Stimulated activated CD8-positive, alpha-beta memory T cell treated with anti-CD3 and anti-CD28 coated beads, Interleukin-7, amount 100 ng/mL, for 48 hours (primary cell): Measurements from ENCODE around the gene IRS2.
"Not testable (repeated sequence)": the region's sequence is repeated elsewhere in the genome, so short reads cannot be mapped to it uniquely, and the experiment has no call there.

ENCODE experiments used
- DNase-seq, 2 donors: peaks; one replicate each; pipeline ENCODE4 v3.0.0-alpha.2; 2020; ENCODE audit warnings: low read depth in 1 of 2; ENCODE audit errors: extremely low read depth in 1 of 2

Gene IRS2

GRCh38 chr13:109737606-109738005 lies 48.8 kb downstream of the IRS2 start:
- DNase-seq, result no peak

GRCh38 chr13:109737046-109737573 lies 49.3 kb downstream of the IRS2 start:
- DNase-seq, result no peak

DNA sequence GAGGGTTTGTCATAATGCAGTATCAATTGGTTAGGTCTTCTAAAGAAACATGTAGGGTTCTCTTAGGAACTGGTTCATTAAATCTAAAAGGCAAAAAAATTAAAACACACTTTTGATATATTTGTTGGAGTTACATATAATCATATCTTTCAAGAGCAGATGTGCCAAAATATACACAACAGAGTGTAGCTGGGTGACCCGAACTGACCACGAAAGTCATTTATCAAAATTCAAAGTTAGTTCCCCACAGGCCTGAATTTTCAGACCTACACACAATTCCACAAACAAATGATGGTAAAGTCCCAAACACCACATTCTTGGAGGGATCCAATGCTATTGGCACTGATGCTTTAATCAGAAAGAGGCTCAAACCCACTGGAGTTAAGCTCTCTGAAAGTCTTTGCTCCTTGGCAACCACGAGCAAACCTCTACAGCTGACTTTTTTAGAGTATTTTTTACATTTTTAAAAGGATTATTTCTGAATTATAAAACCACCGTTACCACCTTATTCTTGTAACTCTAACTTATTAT lies 50.9 kb downstream of the IRS2 start:
- DNase-seq, result no peak

GRCh38 chr13:109734002-109734785 lies 52.2 kb downstream of the IRS2 start:
- DNase-seq, result no peak

GRCh38 chr13:109733550-109733949 lies 52.8 kb downstream of the IRS2 start:
- no peak for DNase-seq

DNA sequence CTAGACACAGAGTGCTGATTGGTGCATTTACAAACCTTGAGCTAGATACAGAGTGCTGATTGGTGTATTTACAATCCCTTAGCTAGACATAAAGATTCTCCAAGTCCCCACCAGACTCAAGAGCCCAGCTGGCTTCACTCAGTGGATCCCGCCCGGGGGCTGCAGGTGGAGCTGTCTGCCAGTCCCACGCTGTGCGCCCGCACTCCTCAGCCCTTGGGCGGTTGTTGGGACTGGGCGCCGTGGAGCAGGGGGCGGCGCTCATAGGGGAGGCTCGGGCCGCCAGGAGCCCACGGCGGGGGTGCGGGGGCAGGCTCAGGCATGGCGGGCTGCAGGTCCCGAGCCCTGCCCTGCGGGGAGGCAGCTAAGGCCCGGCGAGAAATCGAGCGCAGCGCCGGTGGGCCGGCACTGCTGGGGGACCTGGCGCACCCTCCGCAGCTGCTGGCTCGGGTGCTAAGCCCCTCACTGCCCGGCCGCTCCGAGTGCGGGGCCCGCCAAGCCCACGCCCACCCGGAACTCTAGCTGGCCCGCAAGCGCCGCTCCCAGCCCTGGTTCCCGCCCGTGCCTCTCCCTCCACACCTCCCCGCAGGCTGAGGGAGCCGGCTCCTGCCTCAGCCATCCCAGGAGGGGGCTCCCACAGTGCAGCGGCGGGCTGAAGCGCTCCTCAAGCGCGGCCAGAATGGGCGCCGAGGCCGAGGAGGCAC lies 53.8 kb downstream of the IRS2 start:
- DNase-seq, result not testable (repeated sequence)

DNA sequence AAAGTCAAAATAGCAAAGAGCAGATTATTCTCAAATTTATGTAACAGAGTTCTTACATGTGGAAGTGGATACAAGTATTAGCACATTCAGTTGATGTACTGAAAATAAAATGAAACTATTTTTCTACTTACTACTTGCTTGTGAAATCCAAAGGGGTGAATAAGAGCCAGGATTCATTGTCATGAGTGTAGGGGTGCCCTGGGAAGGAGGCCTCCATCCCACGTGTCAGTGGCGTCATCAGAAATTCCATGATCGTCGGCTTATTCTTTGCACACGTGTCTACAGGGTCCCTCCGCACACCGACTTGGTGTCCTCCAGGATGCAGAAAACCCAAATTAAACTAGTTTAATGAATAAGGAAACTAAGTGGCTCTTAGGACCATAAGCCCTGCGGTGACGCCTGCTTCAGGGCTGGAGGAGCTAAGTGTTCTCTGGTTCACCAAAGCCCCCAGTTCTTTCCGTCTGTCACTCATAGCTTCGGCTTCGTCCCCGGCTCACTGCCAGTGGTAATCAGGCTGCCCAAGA lies 55.5 kb downstream of the IRS2 start:
- no peak for DNase-seq

DNA sequence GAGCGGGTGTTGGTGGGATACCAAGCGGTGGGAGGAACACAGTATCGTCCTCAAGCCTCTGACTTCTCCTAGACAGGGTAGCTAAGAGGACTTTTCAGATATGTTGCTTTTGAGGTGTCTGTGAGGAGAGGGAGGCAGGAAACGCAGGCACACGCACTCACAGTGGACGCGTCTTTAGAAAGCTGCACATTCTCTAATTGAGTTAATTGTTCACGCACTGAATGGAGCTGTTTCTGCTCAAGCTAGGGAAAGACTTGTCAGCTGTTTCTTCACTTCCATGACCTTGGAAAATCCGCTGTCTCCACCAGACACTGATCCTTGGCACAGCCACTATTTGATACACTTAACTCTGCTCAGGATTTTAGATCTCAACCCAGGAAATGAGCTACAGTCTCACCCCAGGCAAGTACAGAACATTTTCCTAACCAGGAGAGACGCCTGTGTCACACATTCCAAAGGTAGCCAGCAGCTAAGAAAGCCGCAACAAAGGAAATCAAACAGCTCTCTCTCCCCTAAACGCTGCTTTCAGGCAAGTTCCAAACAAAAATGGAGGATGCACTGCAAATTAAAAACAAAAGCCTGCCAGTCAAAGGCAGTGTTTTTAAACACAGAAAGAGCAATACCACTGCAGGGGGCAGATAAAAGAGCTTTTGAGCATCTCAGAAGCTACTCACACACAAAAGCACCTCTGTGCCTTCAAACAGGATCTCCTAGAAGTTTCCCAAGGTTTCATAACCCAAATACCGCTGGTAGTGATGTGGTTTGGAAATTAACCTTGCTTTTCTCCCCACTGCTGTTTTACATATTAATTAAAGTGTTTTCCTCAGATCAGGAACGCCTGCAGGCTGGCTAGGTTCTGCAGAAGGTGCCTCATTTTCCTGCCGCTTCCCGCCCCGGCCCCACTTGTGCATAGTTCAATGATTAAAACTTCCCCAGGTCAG lies 57.3 kb downstream of the IRS2 start:
- no peak for DNase-seq

GRCh38 chr13:109728061-109728460 lies 58.3 kb downstream of the IRS2 start:
- no peak for DNase-seq

DNA sequence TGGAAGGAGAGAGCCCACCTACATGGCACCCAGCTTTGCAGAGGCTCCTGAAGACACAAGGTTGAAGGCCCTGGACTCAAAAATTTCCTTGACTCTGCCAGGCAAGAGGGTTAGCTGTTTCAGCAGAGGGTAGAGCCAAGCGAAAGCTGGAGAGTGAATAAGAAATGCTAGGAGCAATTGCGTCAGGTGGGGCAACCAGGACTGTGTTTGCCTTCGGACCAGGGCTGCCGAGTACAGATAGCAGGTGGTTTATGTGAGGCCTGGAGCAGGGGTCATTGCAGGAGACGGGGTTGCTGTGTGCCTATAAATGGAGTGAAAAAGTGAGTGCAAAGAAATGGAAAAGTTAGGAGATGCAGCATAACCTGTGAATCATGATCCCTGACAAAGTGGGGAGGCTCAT lies 59.1 kb downstream of the IRS2 start:
- DNase-seq, result no peak

DNA sequence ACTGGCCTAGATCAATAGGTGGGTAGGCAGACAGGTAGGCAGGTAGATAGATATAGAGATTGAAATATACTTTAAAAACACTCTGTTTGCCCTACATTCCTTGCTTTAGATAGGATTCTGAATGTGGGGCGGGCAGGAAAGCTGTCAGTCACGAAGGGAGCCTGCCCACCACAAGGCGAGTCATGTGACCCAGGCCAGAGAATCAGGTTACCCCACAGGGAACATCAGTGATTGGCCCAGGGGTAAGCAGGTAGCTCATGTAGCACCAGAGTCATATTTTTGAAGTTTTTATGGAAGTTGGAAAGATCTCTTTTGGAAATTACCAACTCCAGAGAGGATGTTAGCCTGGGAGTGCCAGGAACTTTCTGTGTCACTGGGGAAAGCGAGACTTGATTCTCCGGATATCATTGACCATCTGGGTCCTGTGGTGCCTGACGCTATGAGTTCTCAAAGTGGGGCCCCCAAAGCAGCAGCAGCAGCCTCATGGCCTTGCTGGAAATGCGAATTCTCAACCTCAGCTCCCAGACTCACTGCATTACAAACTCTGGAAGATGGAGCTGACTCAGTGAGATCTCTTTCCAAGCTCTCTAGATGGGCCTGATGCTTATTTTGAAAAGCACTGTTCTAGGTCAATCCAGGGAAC lies 60.3 kb downstream of the IRS2 start:
- no peak for DNase-seq

DNA sequence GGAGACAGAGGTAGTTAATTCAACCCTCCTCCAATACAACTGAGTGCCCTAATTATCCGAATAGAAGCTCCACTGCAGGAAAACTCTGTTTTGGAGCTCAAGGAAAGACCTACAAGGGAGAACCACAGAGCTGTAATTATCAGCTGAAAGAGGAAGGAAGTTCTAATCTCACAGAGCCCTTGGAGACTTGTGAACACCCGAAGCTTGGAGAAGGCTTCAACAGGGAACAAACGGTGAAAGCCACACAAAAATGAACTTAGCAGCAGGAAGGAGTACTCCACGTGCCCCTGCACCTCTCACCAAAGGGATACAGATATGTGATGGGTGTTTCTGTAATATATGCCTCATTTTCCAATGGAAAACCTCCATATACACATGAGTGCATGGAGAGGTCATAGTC lies 61.1 kb downstream of the IRS2 start:
- no peak for DNase-seq

GRCh38 chr13:109724603-109725002 lies 61.8 kb downstream of the IRS2 start:
- DNase-seq, result no peak

GRCh38 chr13:109723046-109723445 lies 63.3 kb downstream of the IRS2 start:
- no peak for DNase-seq

GRCh38 chr13:109722068-109722467 lies 64.3 kb downstream of the IRS2 start:
- no peak for DNase-seq

DNA sequence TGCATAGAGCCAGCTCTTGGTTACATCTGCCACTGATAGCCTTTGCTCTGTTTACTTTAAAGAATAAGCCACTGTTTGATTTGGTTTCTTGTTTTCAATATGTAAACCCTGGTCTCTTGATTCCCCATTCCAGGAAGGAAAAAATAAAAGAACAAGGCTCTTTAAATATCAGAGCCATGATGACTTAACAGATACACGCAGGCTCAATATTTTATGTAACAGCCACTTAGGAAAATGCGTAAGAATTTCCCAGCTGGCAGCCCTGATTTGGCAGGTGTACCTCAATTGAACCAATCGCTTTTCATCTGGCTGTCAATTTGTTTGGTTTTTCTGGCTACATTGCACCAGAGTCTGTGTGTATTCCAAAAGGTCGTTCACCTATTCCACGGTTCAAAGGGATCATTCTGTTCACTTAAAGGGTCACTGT lies 65.6 kb downstream of the IRS2 start:
- DNase-seq, result no peak

- DNase-seq, result no peak
Measured at GRCh38 chr13:109719962-109720646, 66.3 kb downstream of the IRS2 start.

DNA sequence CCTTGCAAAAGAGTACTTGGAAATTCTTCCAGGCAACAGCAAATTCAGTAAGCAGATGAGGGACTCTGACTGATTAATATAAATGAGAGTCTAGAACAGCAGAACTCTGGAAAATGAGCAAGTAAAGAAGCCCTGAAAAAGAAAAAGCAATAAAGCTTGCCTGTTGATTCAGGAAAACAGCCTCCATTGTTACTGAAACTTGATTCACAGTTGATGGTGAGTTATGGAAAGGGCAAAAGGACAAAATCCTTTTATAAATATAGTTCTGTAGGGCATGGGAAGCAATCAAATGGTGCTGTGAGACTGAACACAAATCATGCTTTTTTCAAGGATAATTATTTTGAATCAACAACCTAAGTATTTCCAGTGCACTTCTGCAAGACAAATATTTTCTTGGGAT lies 67.7 kb downstream of the IRS2 start:
- no peak for DNase-seq

GRCh38 chr13:109717686-109718085 lies 68.7 kb downstream of the IRS2 start:
- DNase-seq, result no peak

DNA sequence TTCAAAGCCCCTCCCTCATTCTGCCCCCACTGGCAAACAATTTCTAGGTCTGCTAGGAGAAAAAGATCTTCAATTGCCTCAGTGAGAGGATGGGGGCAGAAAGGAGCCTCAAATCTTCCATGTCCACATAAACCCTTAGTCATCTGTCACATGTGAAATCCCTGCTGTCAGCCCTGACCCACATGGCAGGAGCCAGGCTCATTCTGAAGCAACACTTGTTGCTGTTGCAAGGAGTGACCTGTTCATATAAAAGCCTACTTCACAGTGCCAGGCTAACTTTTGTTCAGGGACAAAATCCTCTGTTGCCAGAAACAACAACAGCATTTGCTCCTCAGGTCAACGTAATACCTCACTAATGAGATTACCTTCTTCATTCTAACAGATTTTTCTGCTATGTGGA lies 70.5 kb downstream of the IRS2 start:
- DNase-seq, result no peak
